K562 (cell line): ENCODE measurements around the gene CTSO. TPM values are rescaled to one million over a fixed set of nuclear protein-coding genes. Genes with fewer than 3 reads are reported as not detected.

Experiments
- BRD9 ChIP-seq: fragments of 450-650 bp; IDR thresholded peaks from 2 replicates; pipeline ENCODE4 v1.6.1; 2018; ENCODE audit warnings: low read depth; ENCODE audit not compliant: partially characterized antibody
- ELF2 ChIP-seq: fragments of 250-450 bp; sonication (Bioruptor Pico); IDR thresholded peaks from 2 replicates; pipeline ENCODE4 v1.5.0; 2021; ENCODE audit warnings: mild to moderate bottlenecking
- FOXK1 ChIP-seq: sonication (generic); formaldehyde crosslinking; IDR thresholded peaks from 2 replicates; pipeline ENCODE4 v1.8.0; 2022; ENCODE audit warnings: missing genetic modification reagents, mild to moderate bottlenecking, borderline replicate concordance
- HCFC1 ChIP-seq: IDR thresholded peaks from 2 replicates; pipeline ENCODE4 v1.6.1; 2012; ENCODE audit warnings: low read depth, low read length, improper control_type of control experiment
- LEF1 ChIP-seq: fragments of 450-650 bp; IDR thresholded peaks from 2 replicates; pipeline ENCODE4 v1.6.1; 2016; ENCODE audit warnings: mild to moderate bottlenecking
- PURB ChIP-seq: sonication (generic); formaldehyde crosslinking; IDR thresholded peaks from 2 replicates; pipeline ENCODE4 v1.9.0; 2021; ENCODE audit warnings: low read depth, mild to moderate bottlenecking, missing genetic modification reagents
- TCF7 ChIP-seq: sonication (generic); IDR thresholded peaks from 2 replicates; pipeline ENCODE4 v1.6.1; 2016; ENCODE audit warnings: antibody characterized with exemption, borderline replicate concordance
- ZFP30 ChIP-seq: fragments of 250-450 bp; sonication (Bioruptor Pico); IDR thresholded peaks from 2 replicates; pipeline ENCODE4 v1.8.0; 2022; ENCODE audit warnings: moderate library complexity, mild to moderate bottlenecking, inconsistent platforms, borderline replicate concordance
- ZNF124 ChIP-seq: sonication (generic); formaldehyde crosslinking; IDR thresholded peaks from 2 replicates; pipeline ENCODE4 v1.8.1; 2022; ENCODE audit warnings: missing genetic modification reagents
- polyA plus RNA-seq, 8 experiments: library from polyadenylated mRNA; depleted of rRNA in 4 of 8; stranded (reverse) in 5 of 8; unstranded in 3 of 8; fragments of >200 nt; fragmentation: Nextera tagmentation in 2 of 8; fragmentation: Illumina TruSeq in 1 of 8; extraction: Ambion mirVana in 2 of 8; extraction: Trizol in 1 of 8; gene quantifications; 2 replicates each; pipeline versions ENCODE4 v1.2.1 to v1.2.3, GENCODE V29; 2011 to 2014; ENCODE audit warnings: inconsistent platforms in 1 of 8, missing spikeins in 1 of 8
- total RNA-seq, 7 experiments: library from RNA; depleted of rRNA in 6 of 7; stranded (reverse); fragments of >200 nt in 6 of 7; fragmentation: Illumina TruSeq in 2 of 7; extraction: Trizol in 2 of 7; gene quantifications; 2 replicates each; pipeline versions ENCODE4 v1.2.1 to v1.2.3, GENCODE V29; 2011 to 2021; ENCODE audit warnings: low replicate concordance in 1 of 7
- TF ChIP-seq, protein P1 (sequence below), 2 experiments: fragments of 450-650 bp in 1 of 2; sonication (generic) in 1 of 2; formaldehyde crosslinking; conservative IDR thresholded peaks; 2 replicates each; pipeline versions ENCODE4 v1.4.0 to v1.8.1; 2020 to 2022; ENCODE audit warnings: mild to moderate bottlenecking in 1 of 2, missing genetic modification reagents in 1 of 2
- TF ChIP-seq, protein P2 (sequence below): fragments of 250-450 bp; sonication (Bioruptor Pico); IDR thresholded peaks from 2 replicates; pipeline ENCODE4 v1.8.0; 2021; ENCODE audit warnings: borderline replicate concordance, mild to moderate bottlenecking, moderate library complexity; ENCODE audit not compliant: poor library complexity, severe bottlenecking
- TF ChIP-seq, protein P3 (sequence below): fragments of 450-650 bp; IDR thresholded peaks from 2 replicates; pipeline ENCODE4 v1.7.1; 2018; ENCODE audit warnings: mild to moderate bottlenecking, low read depth; ENCODE audit not compliant: partially characterized antibody
- TF ChIP-seq, protein P4 (sequence below): sonication (generic); formaldehyde crosslinking; IDR thresholded peaks from 2 replicates; pipeline ENCODE4 v1.8.0; 2022; ENCODE audit warnings: mild to moderate bottlenecking, low read depth, missing genetic modification reagents

CTSO gene
- total and polyA plus RNA-seq, 9 of the 15 experiments (the other 6 are each of a cell fraction or from before 2014, with no cell fraction given), result 0.03 to 0.07 (median 0.04) TPM; not detected in 5

DNA sequence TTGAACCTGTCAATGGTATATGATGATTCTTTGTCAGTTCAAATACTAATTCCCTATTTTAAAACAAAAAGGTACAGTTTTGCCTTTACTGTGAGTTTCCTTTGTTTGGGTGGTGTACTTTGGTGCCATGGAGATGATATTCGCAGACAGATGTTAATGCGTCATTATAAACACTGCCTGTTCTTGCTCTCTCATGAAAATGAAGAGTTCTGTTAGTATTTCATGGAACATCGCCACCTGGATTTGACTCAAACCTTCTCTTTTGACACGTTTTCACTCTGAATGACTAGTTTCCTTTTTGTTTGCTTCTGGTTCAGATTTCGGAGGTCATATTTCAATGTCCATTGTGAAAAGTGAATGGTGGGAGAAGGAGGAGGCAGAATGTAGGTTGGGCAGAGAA is 6.9 kb upstream of the CTSO start (continued):
- TF ChIP-seq, protein P1, sequence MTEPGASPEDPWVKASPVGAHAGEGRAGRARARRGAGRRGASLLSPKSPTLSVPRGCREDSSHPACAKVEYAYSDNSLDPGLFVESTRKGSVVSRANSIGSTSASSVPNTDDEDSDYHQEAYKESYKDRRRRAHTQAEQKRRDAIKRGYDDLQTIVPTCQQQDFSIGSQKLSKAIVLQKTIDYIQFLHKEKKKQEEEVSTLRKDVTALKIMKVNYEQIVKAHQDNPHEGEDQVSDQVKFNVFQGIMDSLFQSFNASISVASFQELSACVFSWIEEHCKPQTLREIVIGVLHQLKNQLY (CRISPR knock-in tag; conservative IDR thresholded peaks at IDR 0.05), result no peak
- TF ChIP-seq TCF7 (no peak), BRD9 (no peak), LEF1 (no peak), ZNF124 (CRISPR knock-in tag) (no peak), HCFC1 (no peak), ZFP30 (no peak), PURB (no peak), ELF2 (CRISPR knock-in tag) (no peak), FOXK1 (CRISPR knock-in tag) (no peak)
- TF ChIP-seq, protein P2, sequence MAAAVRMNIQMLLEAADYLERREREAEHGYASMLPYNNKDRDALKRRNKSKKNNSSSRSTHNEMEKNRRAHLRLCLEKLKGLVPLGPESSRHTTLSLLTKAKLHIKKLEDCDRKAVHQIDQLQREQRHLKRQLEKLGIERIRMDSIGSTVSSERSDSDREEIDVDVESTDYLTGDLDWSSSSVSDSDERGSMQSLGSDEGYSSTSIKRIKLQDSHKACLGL (CRISPR knock-in tag), result no peak
- TF ChIP-seq, protein P3, sequence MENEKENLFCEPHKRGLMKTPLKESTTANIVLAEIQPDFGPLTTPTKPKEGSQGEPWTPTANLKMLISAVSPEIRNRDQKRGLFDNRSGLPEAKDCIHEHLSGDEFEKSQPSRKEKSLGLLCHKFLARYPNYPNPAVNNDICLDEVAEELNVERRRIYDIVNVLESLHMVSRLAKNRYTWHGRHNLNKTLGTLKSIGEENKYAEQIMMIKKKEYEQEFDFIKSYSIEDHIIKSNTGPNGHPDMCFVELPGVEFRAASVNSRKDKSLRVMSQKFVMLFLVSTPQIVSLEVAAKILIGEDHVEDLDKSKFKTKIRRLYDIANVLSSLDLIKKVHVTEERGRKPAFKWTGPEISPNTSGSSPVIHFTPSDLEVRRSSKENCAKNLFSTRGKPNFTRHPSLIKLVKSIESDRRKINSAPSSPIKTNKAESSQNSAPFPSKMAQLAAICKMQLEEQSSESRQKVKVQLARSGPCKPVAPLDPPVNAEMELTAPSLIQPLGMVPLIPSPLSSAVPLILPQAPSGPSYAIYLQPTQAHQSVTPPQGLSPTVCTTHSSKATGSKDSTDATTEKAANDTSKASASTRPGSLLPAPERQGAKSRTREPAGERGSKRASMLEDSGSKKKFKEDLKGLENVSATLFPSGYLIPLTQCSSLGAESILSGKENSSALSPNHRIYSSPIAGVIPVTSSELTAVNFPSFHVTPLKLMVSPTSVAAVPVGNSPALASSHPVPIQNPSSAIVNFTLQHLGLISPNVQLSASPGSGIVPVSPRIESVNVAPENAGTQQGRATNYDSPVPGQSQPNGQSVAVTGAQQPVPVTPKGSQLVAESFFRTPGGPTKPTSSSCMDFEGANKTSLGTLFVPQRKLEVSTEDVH, result no peak
- TF ChIP-seq, protein P4, sequence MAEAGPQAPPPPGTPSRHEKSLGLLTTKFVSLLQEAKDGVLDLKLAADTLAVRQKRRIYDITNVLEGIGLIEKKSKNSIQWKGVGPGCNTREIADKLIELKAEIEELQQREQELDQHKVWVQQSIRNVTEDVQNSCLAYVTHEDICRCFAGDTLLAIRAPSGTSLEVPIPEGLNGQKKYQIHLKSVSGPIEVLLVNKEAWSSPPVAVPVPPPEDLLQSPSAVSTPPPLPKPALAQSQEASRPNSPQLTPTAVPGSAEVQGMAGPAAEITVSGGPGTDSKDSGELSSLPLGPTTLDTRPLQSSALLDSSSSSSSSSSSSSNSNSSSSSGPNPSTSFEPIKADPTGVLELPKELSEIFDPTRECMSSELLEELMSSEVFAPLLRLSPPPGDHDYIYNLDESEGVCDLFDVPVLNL (CRISPR knock-in tag), result no peak
